Colon (tissue), 2 donors: Measurements from ENCODE around the gene SHISA7.
"Not testable (repeated sequence)": the region's sequence is repeated elsewhere in the genome, so short reads cannot be mapped to it uniquely, and the experiment has no call there.

ENCODE experiments used
- FAIRE-seq: peaks from 2 replicates; lab custom pipeline; 2012; peaks lifted over from hg19 to GRCh38; lab: Jason Lieb, UNC
- donor health status: control.
- donor health status: control.

SHISA7 gene

GRCh38 chr19:55446060-55446459 lies 3.0 kb upstream of the SHISA7 start:
- no peak for FAIRE-seq

- no peak for FAIRE-seq
These were observed 1.5 kb upstream of the SHISA7 start for GRCh38 chr19:55444646-55445045.

DNA sequence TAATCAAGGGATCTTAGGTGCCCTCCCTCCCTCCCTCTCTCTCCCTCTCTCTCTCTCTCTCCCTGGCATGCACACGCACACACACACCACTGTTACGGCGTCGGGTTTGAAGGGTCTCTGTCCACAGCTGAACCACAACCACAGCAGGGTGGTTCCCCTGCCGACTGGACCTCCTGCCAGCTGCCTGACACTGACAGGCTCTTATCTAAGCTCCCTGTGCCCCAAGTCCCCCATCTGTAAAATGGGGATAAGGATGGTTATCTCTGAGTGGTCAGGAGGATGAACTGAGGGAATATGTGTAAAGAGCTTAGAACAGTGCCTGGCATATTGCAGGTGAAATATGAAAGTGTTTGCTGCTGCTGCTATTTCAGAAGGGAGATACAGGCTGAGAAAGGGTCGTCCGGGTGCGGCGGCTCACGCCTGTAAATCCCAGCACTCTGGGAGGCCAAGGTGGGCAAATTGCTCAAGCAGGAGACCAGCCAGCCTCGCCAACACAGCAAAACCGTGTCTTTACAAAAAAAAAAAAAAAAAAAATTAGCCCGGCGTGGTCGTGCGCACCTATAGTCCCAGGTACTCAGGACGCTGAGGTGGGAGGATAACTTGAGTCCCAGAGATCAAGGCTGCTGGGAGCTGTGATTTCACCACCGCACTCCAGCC lies 852 bp upstream of the SHISA7 start:
- no peak for FAIRE-seq

- FAIRE-seq, result no peak
These were observed 633 bp downstream of the SHISA7 start for GRCh38 chr19:55442372-55442961.

DNA sequence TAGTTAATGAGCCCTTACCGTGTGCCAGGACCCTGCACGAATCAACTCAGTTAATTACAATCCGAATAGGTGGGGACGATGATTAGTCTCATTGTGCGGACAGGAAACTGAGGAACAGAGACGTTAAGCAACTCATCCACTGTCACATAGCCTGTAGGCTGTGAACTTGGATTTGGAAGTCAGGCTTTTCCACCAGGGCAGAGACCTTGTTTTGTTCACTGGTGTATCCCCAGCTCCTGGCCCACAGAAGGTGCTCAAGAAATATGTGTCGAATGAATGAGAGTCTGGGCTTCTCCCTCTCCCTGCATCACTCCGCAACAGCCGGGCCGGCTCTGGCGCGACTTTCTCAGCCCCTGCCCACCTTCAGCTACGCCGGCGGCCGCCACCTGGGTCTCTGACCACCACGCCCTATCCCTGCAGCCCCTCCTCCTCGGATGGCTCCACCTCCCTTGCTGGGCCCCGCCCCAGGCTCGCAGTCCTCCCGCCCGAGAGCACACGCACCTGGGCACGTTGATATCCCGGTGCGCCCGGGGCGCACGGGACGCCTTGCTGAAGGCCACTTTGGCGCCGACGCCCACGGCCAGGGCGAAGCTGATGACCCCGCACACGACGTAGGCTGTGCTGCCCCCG lies 1.3 kb downstream of the SHISA7 start:
- no peak for FAIRE-seq

DNA sequence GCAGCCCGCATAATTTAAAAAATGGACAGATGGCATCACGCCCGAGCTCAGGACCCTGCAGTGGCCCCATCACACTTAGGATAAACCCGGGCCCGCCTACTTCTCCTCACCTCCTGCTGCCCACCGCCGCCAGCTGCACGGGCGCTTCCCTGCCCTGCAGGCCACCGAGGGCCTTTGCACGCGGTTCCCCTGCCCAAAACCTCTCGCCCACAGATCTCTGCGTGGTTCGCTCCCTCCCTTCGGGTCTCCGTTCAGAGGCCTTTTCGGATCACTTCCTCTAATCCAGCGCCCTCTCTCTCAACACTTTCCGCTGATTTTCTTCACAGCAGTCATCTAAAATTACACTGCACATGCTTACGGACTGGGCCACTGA lies 1.8 kb downstream of the SHISA7 start:
- no peak for FAIRE-seq

GRCh38 chr19:55440411-55441105 lies 2.5 kb downstream of the SHISA7 start:
- no peak for FAIRE-seq

GRCh38 chr19:55439052-55439451 lies 4.0 kb downstream of the SHISA7 start:
- no peak for FAIRE-seq

DNA sequence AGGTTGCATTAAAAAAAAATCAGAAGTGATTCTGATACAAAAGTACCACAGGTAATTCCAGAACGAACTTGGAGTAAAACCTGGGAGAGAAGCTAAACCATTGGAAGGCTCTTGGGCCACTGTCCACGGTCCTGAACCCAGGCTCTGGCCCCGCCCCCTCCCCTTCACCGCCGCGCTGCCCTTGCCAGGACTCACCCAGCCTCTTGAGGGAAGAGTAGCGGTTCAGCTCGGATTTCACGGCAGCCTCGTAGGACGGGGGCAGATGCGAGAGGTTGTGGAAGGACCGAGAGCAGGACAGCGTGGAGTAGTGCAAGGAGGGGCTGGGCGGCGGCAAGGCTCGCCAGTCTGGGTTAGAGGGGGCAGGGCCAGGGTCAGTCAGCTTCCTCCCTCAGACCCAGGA lies 5.7 kb downstream of the SHISA7 start:
- FAIRE-seq, result no peak

- no peak for FAIRE-seq
These were observed 6.3 kb downstream of the SHISA7 start for GRCh38 chr19:55436847-55437246.

DNA sequence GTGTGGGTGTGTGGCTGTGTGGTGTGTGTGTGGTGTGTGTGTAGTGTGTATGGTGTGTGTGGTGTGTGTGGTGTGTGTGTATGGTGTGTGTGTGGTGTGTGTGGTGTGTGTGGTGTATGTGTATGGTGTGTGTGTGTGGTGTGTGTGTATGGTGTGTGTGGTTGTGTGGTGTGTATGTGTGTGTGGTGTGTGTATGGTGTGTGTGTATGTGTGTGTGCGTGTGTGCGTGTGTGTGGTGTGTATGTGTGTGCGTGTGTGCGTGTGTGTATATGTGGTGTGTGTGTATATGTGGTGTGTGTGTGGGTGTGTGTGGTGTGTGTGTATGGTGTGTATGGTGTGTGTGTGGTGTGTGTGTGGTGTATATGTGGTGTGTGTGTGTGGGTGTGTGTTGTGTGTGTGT lies 8.1 kb downstream of the SHISA7 start:
- FAIRE-seq, result no peak

DNA sequence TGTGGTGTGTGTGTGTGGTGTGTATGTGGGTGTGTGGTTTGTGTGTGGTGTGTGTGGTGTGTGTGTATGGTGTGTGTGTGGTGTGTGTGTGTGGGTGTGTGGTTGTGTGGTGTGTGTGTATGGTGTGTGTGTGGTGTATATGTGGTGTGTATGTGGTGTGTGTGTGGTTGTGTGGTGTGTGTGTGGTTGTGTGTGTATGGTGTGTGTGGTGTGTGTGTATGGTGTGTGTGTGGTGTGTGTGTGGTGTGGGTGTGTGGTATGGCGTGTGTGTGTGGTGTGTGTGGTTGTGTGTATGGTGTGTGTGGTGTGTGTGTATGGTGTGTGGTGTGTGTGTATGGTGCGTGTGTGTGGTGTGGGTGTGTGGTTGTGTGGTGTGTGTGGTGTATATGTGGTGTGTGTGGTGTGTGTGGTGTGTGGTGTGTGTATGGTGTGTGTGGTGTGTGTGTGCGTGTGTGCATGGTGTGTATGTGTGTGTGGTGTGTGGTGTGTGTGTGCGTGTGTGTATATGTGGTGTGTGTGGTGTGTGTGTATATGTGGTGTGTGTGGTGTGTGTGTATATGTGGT lies 8.7 kb downstream of the SHISA7 start:
- FAIRE-seq, result no peak

GRCh38 chr19:55433292-55433691 lies 9.8 kb downstream of the SHISA7 start:
- FAIRE-seq, result no peak

DNA sequence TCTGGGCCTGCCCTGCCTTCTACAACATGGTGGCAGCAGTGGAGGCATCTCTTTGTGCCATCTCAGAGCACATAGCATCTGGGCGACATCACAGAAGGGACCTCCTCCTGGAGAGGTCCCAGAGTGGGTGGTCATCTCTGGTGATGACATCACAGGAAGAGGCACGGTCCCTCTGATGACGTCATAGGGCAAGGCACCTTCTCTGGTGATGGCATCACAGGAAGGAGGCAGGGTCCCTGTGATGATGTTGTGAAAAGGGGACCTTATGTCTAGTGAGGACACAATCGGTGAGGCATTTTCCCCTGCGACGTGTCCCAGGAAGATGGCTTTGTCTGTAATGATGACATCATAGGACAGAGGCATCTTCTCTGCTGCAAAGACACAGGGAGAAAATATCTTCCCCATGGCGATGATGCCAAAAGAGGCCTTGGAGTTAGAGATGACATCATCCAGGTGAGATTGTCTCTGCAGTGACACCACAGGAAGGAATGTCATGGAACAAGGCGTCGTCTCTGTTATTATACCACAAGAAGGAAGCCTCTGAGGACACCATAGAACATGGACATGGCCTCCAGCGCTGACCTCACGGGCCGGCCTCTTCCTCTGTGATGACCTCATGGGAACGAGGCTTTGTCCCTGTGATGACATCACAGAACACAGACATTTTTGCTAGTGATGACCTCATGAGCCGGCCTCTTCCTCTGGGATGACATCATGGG lies 10.7 kb downstream of the SHISA7 start:
- no peak for FAIRE-seq

DNA sequence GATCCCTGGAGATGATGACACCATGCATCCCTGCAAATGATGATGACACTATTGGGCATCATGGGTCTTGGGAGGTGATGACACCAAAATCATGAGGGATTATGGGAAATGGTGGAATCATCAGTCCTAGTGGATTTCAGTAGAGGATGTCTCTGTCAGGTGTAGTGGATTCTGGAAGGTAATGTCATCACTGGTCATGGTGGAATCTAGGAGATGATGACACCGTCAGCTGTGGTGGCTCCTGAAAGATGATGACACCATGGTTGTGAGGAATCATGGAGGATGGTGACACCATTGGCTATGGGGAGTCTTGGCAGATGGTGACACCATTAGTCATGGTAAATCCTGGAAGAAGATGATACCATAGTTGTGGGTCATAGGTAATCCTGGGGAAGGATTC lies 11.9 kb downstream of the SHISA7 start:
- FAIRE-seq, result no peak

DNA sequence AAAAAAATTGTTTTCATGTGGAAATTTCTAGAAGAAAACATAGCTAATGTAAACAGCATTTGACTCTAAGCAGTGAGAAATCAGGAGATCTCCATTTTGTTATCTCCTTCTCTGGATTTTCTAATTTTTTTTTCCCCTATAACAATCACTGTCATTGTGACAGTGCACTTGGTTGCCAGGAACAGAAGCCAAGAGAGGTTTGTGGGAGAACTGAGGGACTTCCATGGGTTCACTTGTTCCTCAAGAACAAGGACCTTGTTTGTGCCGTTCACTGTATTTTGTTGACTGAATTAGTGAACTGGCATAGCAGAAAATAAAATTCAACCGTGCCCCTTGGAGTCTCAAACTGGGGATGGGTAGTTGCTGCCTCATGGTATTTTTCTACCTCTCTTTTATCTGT lies 17.1 kb downstream of the SHISA7 start:
- no peak for FAIRE-seq

DNA sequence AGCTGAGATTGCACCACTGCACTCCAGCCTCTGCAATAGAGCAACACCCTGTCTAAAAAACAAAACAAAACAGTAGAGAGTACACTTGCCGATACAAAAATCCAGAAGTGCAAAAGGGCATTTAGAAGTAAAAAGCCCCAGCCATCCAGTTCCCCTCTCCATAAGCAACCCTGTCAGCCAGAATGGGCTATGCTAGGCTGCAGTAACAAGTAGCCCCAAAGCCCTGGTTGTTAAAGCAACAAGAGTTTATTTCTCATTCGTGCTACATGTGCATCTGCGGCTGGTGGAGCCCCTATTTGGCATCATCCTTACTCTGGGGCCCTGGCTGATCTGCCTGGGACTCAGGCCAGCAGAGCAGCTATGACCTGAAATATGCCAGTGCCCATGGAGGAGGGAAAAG lies 18.6 kb downstream of the SHISA7 start:
- no peak for FAIRE-seq

DNA sequence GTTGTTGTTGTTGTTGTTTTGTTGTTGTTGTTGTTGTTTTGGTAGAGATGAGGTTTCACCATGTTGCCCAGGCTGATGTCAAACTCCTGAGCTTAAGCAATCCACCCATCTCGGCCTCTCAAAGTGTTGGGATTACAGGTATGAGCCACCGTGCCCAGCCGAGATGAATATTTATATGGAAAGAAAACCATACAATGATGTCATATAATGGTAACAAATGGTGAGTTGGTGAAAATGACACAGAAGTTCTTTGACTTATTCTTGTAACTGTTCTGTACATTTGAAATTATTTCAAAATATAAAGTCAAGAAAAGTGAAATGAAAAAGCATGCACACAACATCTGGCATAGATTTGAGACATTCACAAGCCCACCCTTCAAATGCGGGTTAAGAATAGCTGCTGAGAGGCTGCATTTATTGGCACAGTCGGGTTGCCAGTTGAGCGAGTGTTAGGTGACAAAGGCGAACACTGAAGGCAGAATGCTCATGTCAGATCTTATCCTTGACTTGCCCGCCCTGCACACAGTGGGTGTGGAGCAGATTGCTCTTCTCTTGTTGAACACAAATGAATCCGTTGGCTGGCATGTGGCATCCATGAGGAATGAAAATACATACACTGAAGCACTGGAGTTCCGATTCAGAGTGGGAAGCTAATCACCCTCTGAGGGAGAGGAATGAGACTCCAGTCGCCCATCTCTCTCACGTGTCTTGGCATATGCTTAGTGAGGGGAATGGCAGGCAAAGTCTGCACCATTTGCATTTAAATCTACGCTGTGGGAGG lies 19.7 kb downstream of the SHISA7 start:
- FAIRE-seq, result no peak

GRCh38 chr19:55421281-55421680 lies 21.8 kb downstream of the SHISA7 start:
- not testable (repeated sequence) for FAIRE-seq

DNA sequence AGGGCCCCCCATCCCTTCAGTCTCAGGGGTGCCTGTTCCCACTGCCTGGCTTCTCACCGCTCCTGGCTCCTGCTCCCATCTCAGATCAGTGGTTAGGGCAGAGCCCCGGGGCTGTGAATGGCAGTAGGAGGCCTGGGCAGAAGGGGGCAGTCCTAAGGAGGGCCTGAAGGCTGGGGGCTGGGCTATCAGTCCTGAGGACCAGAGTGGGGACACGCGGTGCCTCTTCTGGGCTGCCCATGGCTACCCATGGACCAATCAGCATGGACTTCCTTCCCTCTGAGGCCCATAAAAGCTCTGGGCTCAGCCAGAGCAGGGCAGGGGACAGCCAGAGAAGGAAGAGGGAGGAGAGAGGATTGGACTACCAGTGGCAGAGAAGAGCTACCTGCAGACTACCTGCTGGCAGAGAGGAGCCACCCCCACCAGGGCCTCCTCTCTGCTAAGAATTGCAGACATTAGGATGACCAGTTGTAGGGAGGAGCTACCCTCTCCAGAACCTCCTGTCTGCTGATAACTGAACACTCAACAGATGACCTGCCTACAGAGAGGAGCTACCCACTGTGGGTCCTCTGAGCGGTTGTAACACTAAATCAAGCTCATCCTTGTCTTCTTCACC lies 23.4 kb downstream of the SHISA7 start:
- no peak for FAIRE-seq

GRCh38 chr19:55419103-55419502 lies 24.0 kb downstream of the SHISA7 start:
- no peak for FAIRE-seq
